Parathyroid adenoma (tissue), 2 donors: ENCODE results near the gene USO1.
"Not testable (repeated sequence)": the region's sequence is repeated elsewhere in the genome, so short reads cannot be mapped to it uniquely, and the experiment has no call there.

Source experiments
- H2AFZ ChIP-seq: fragments of 300-600 bp; sonication (generic); one replicate; pipeline ENCODE4 v1.7.0; 2017; ENCODE audit warnings: antibody characterized with exemption, mild to moderate bottlenecking
- H3K27ac ChIP-seq: fragments of 300-600 bp; sonication (generic); one replicate; pipeline ENCODE4 v1.7.0; 2017
- H3K27me3 ChIP-seq: fragments of 300-600 bp; sonication (generic); one replicate; pipeline ENCODE4 v1.7.0; 2017; ENCODE audit warnings: low read length; ENCODE audit not compliant: control insufficient read depth, insufficient read depth
- H3K36me3 ChIP-seq: fragments of 300-600 bp; sonication (generic); one replicate; pipeline ENCODE4 v1.7.0; 2017; ENCODE audit warnings: low read length; ENCODE audit not compliant: control insufficient read depth, insufficient read depth
- H3K4me1 ChIP-seq: fragments of 300-600 bp; sonication (generic); one replicate; pipeline ENCODE4 v1.7.0; 2017; ENCODE audit warnings: control low read depth
- H3K4me2 ChIP-seq: fragments of 300-600 bp; sonication (generic); one replicate; pipeline ENCODE4 v1.7.0; 2017; ENCODE audit warnings: low read length
- H3K4me3 ChIP-seq: fragments of 300-600 bp; sonication (generic); one replicate; pipeline ENCODE4 v1.7.0; 2017; ENCODE audit warnings: low read depth, low read length
- H3K79me2 ChIP-seq: fragments of 300-600 bp; sonication (generic); one replicate; pipeline ENCODE4 v1.7.0; 2017; ENCODE audit warnings: control low read depth
- H3K9ac ChIP-seq: fragments of 300-600 bp; sonication (generic); one replicate; pipeline ENCODE4 v1.7.0; 2017; ENCODE audit warnings: mild to moderate bottlenecking
- H3K9me3 ChIP-seq: fragments of 300-600 bp; sonication (generic); one replicate; pipeline ENCODE4 v1.7.0; 2017; ENCODE audit warnings: low read length; ENCODE audit not compliant: control insufficient read depth
- CTCF ChIP-seq: fragments of 300-600 bp; sonication (generic); IDR thresholded peaks from one replicate; pipeline ENCODE4 v1.7.0; 2017; ENCODE audit warnings: antibody characterized with exemption, mild to moderate bottlenecking
- donor health status: primary hyperparathyroidism.

The USO1 gene

GRCh38 chr4:75714011-75714410 lies 10.4 kb upstream of the USO1 start:
- Histone ChIP-seq H3K4me3 (no peak overlapping the region), H3K27me3 (no peaks in the 10 kb centered on the region), H3K79me2 (no peaks in the 10 kb centered on the region), H3K9ac (no peak overlapping the region), H3K27ac (no peak overlapping the region), H3K4me2 (no peak overlapping the region), H3K9me3 (no peaks in the 10 kb centered on the region), H3K36me3 (no peaks in the 10 kb centered on the region), H3K4me1 (peaks cover 7% of the 10 kb centered on the region), H2AFZ (no peak overlapping the region)
- TF ChIP-seq CTCF: no peak

GRCh38 chr4:75714704-75715103 lies 9.7 kb upstream of the USO1 start:
- H3K27ac ChIP-seq: peak overlapping the region; percentile 15

GRCh38 chr4:75715105-75715799 lies 9.1 kb upstream of the USO1 start:
- no peak for TF ChIP-seq CTCF
- H3K9ac ChIP-seq: no peak overlapping the region

More at GRCh38 chr4:75714704-75715103, 9.7 kb upstream of the USO1 start:
- no peak for TF ChIP-seq CTCF
- Histone ChIP-seq H2AFZ (no peak overlapping the region), H3K9ac (no peak overlapping the region), H3K4me3 (no peak overlapping the region), H3K79me2 (no peaks in the 10 kb centered on the region), H3K9me3 (no peaks in the 10 kb centered on the region), H3K4me2 (no peak overlapping the region), H3K4me1 (peaks cover 7% of the 10 kb centered on the region), H3K27me3 (no peaks in the 10 kb centered on the region), H3K36me3 (no peaks in the 10 kb centered on the region)

GRCh38 chr4:75716054-75716453 lies 8.3 kb upstream of the USO1 start:
- H3K27me3 ChIP-seq, H3K9ac ChIP-seq, H3K36me3 ChIP-seq, H3K4me1 ChIP-seq, H3K27ac ChIP-seq, H3K4me2 ChIP-seq, H3K4me3 ChIP-seq, H3K9me3 ChIP-seq, H3K79me2 ChIP-seq: not testable (repeated sequence)
- H2AFZ ChIP-seq: peak overlapping the region; percentile 38

More at GRCh38 chr4:75715105-75715799, 9.1 kb upstream of the USO1 start:
- H3K27me3 ChIP-seq: no peaks in the 10 kb centered on the region
- peak overlapping the region; percentile 50 for H2AFZ ChIP-seq
- peak overlapping the region; percentile 15 for H3K27ac ChIP-seq
- H3K36me3 ChIP-seq: no peaks in the 10 kb centered on the region
- H3K79me2 ChIP-seq: no peaks in the 10 kb centered on the region
- peaks cover 7% of the 10 kb centered on the region for H3K4me1 ChIP-seq
- no peak overlapping the region for H3K4me3 ChIP-seq
- H3K4me2 ChIP-seq: no peak overlapping the region
- H3K9me3 ChIP-seq: no peaks in the 10 kb centered on the region

- no peaks in the 10 kb centered on the region for H3K36me3 ChIP-seq
- H3K27me3 ChIP-seq: no peaks in the 10 kb centered on the region
- H2AFZ ChIP-seq: no peak overlapping the region
- H3K79me2 ChIP-seq: no peaks in the 10 kb centered on the region
- no peak overlapping the region for H3K27ac ChIP-seq
- H3K9me3 ChIP-seq: no peaks in the 10 kb centered on the region
- peaks cover 7% of the 10 kb centered on the region for H3K4me1 ChIP-seq
- H3K4me3 ChIP-seq: no peak overlapping the region
- no peak overlapping the region for H3K4me2 ChIP-seq
- H3K9ac ChIP-seq: no peak overlapping the region
- TF ChIP-seq CTCF: no peak
These were observed 7.0 kb upstream of the USO1 start for GRCh38 chr4:75717408-75717807.
